ENCODE data around the gene MATK.

GRCh38 chr19:3793799-3794198 is 7.6 kb upstream of the MATK start:
- TF ChIP-seq CTCF (IDR thresholded peaks at IDR 0.05; ENCODE audit: insufficient read depth, low read depth, low read length) (no peak), EZH2 (IDR thresholded peaks at IDR 0.05; ENCODE audit: insufficient read depth, low read length) (no peak)
